Body of pancreas (tissue), 4 donors: ENCODE measurements around the gene ABCA8. TPM values are rescaled to one million over a fixed set of nuclear protein-coding genes. Genes with fewer than 3 reads are reported as not detected.
"Not testable (repeated sequence)": the region's sequence is repeated elsewhere in the genome, so short reads cannot be mapped to it uniquely, and the experiment has no call there.

Experiments used
- ATAC-seq: fragments of 150-250 bp; one replicate; pipeline ENCODE4 v1.9.1; 2016
- DNase-seq, 4 donors: peaks; one replicate each; pipeline ENCODE4 v3.0.0-alpha.2; 2019
- H3K27ac ChIP-seq, 4 donors: fragments of 200-600 bp; sonication (generic); 1 replicate in 3 of 4; 2 replicates in 1 of 4; pipeline versions ENCODE4 v1.5.1 to v1.6.1; 2016 to 2019; ENCODE audit warnings: mild to moderate bottlenecking in 1 of 4, mixed read lengths in 1 of 4, moderate library complexity in 1 of 4
- H3K27me3 ChIP-seq, 2 donors: fragments of 200-600 bp; sonication (generic); one replicate each; pipeline ENCODE4 v1.6.0; 2016; ENCODE audit warnings: mild to moderate bottlenecking in 1 of 2
- H3K36me3 ChIP-seq, 2 donors: fragments of 200-600 bp; sonication (generic); replicated peaks in 1 of 2; 2 replicates each; pipeline ENCODE4 v1.5.1; 2016; ENCODE audit warnings: low read depth in 2 of 2; ENCODE audit not compliant: insufficient read depth in 1 of 2
- H3K4me1 ChIP-seq: fragments of 200-600 bp; sonication (generic); one replicate; pipeline ENCODE4 v1.6.0; 2016
- H3K4me3 ChIP-seq, 2 donors: fragments of 200-600 bp; sonication (generic); 1 replicate in 1 of 2; 2 replicates in 1 of 2; pipeline ENCODE4 v1.5.1; 2016 to 2019
- H3K9me3 ChIP-seq, 3 donors: fragments of 200-600 bp; sonication (generic); 1 replicate in 2 of 3; 2 replicates in 1 of 3; pipeline ENCODE4 v1.5.1; 2016
- POLR2A ChIP-seq, 3 donors: fragments of 450-650 bp; IDR thresholded peaks; one replicate each; pipeline ENCODE4 v1.6.1; 2016; ENCODE audit warnings: antibody characterized with exemption in 3 of 3, mild to moderate bottlenecking in 2 of 3
- WGBS, 2 donors: methylation state at CpG; one replicate each; pipeline ENCODE4 v1.1.5; 2017; 5-methylcytosine and 5-hydroxymethylcytosine counted together
- intact Hi-C: fragments of 100-400 bp; cut with DNase I; formaldehyde crosslinking; loops from one replicate; pipeline ENCODE4 v1.15.1; 2023
- total RNA-seq, 2 donors: library from RNA; depleted of rRNA; stranded (reverse); fragments of >200 nt; gene quantifications; one replicate each; pipeline ENCODE4 v1.1.0, GENCODE V29; 2016
- TF ChIP-seq, protein P1 (sequence below), 7 experiments: fragments of 450-650 bp in 4 of 7; fragments of 200-600 bp in 3 of 7; sonication (generic) in 3 of 7; IDR thresholded peaks; one replicate each; pipeline ENCODE4 v1.5.1; 2016 to 2019; ENCODE audit warnings: antibody characterized with exemption in 7 of 7

ABCA8 gene
- total RNA-seq, 2 donors from 2014 or later, result 10.4 to 16.8 TPM

DNA sequence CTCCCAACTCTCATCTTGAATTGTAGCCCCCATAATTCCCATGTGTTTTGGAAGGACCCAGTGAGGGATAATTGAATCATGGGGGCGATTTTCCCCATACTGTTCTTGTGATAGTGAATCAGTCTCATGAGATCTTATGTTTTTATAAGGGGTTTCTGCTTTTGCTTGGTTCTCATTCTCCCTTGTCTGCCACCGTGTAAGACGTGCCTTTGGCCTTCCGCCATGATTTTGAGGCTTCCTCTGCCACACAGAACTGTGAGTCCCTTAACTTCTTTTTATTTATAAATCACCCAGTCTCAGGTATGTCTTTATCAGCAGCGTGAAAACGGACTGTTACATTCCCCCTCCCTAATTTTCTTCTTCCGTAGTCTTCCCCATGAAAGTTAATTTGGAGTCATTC is 124.0 kb downstream of the ABCA8 start:
- H3K9me3 ChIP-seq, result no peaks in the 10 kb centered on the region
- intact Hi-C loops, result no loop called here
- no peak for TF ChIP-seq POLR2A (IDR thresholded peaks at IDR 0.05)
- TF ChIP-seq, protein P1, sequence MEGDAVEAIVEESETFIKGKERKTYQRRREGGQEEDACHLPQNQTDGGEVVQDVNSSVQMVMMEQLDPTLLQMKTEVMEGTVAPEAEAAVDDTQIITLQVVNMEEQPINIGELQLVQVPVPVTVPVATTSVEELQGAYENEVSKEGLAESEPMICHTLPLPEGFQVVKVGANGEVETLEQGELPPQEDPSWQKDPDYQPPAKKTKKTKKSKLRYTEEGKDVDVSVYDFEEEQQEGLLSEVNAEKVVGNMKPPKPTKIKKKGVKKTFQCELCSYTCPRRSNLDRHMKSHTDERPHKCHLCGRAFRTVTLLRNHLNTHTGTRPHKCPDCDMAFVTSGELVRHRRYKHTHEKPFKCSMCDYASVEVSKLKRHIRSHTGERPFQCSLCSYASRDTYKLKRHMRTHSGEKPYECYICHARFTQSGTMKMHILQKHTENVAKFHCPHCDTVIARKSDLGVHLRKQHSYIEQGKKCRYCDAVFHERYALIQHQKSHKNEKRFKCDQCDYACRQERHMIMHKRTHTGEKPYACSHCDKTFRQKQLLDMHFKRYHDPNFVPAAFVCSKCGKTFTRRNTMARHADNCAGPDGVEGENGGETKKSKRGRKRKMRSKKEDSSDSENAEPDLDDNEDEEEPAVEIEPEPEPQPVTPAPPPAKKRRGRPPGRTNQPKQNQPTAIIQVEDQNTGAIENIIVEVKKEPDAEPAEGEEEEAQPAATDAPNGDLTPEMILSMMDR (IDR thresholded peaks at IDR 0.05), result no peak
- no peak overlapping the region for H3K4me3 ChIP-seq
- WGBS, 2 donors, result 81 to 82% methylated on average over 7 of the region's 7 CpGs
- DNase-seq, result no peak
- H3K4me1 ChIP-seq, result no peaks in the 10 kb centered on the region
- H3K36me3 ChIP-seq, result no peaks in the 10 kb centered on the region
- no peak overlapping the region for H3K27ac ChIP-seq
- H3K27me3 ChIP-seq, result no peaks in the 10 kb centered on the region
- no peak for ATAC-seq

DNA sequence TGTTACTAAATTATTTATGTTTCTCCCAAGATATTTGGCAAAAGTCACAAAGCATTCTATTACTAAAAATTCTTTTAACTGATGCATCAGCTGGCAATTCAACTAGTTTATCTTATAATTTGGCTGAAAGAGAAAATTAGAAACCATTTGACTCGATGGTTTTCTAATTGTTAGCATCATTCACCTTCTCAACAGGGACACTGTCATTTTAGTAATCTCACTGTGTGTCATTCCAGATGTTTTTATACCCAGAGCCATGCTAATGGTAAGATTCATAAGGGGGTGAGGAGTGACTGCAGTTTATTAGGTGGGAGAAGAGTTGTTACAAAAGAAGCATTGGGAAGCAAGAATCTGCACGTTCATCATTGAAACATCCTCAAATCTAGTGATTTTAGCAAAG is 124.9 kb downstream of the ABCA8 start:
- no peaks in the 10 kb centered on the region for H3K27me3 ChIP-seq
- TF ChIP-seq POLR2A (IDR thresholded peaks at IDR 0.05), result no peak
- TF ChIP-seq, protein P1 (IDR thresholded peaks at IDR 0.05), result no peak
- no peak overlapping the region for H3K4me3 ChIP-seq
- DNase-seq (no peak), ATAC-seq (no peak)
- H3K4me1 ChIP-seq, result no peaks in the 10 kb centered on the region
- WGBS, 2 donors, result 64 to 69% methylated on average over 2 of the region's 2 CpGs
- intact Hi-C loops, result no loop called here
- no peaks in the 10 kb centered on the region for H3K36me3 ChIP-seq
- no peak overlapping the region for H3K27ac ChIP-seq
- H3K9me3 ChIP-seq, result no peaks in the 10 kb centered on the region

DNA sequence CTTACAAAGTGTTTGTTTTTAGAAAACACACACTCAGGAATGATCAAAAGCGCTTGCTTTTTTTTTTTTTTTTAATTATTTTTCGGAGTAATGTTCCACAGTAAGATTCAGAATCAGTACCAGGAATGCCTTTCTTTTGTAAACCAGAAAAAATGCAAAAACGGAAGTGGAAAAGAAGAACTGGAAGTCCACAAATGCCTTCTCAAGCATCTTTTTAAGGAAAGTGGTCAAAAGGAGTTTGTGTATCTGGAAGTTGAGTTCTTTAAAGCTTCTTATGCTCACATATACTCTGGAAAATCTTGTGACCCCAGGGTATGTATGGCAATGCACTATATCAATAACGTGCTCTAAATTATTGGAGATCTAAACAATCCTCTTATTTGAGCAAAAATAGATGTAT is 126.0 kb downstream of the ABCA8 start:
- no peaks in the 10 kb centered on the region for H3K9me3 ChIP-seq
- H3K27ac ChIP-seq, result no peak overlapping the region
- 71% methylated on average over 4 of the region's 4 CpGs for WGBS, 2 donors
- no peak overlapping the region for H3K4me3 ChIP-seq
- no peak for DNase-seq
- H3K36me3 ChIP-seq, result no peaks in the 10 kb centered on the region
- H3K27me3 ChIP-seq, result no peaks in the 10 kb centered on the region
- intact Hi-C loops, result no loop called here
- no peak for ATAC-seq
- no peaks in the 10 kb centered on the region for H3K4me1 ChIP-seq
- TF ChIP-seq POLR2A (IDR thresholded peaks at IDR 0.05), result no peak
- TF ChIP-seq, protein P1 (IDR thresholded peaks at IDR 0.05), result no peak

DNA sequence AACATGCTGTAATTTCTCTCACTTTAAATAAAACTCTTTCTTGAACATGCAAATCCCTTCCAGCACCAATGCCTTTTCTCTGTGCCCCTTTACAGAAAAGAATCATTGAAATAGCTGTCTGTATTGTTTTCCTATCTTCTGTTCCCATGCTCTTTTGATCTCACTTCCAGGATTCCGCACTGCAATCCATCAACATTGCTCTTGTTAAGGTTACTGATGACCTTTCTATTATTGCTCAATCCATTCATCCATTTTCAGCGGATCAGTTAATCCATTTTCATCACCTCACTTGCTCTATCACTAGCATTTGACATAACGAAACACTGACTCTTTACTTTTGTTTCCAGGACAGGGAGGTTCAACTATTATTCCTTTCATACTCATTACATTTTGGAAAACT is 130.5 kb downstream of the ABCA8 start:
- Histone ChIP-seq H3K27ac (no peak overlapping the region), H3K27me3 (no peaks in the 10 kb centered on the region), H3K4me1 (no peaks in the 10 kb centered on the region), H3K36me3 (no peaks in the 10 kb centered on the region), H3K9me3 (no peaks in the 10 kb centered on the region), H3K4me3 (no peak overlapping the region)
- DNase-seq, result no peak
- WGBS, 2 donors, result 78 to 84% methylated on average over 3 of the region's 3 CpGs
- TF ChIP-seq POLR2A (IDR thresholded peaks at IDR 0.05), result no peak
- TF ChIP-seq, protein P1 (IDR thresholded peaks at IDR 0.05), result no peak
- intact Hi-C loops, result no loop called here
- ATAC-seq, result no peak

DNA sequence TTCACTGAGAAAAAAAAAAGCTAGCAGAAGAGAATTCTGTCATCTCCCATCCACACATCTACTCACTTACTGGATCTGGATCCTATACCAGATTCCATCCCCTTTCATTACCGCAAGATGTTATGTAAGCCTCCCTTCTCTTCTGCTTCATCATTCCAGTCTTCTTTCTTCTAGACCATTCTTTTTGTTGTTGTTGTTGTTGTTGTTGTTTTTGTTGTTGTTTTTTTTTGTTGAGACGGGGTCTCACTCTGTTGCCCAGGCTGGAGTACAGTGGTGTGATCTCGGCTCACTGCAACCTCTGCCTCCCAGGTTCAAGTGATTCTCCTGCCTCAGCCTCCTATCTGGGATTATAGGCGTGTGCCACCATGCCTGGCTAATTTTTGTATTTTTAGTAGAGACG is 131.0 kb downstream of the ABCA8 start:
- H3K9me3 ChIP-seq, H3K36me3 ChIP-seq, DNase-seq, intact Hi-C loops, H3K27ac ChIP-seq, H3K27me3 ChIP-seq, H3K4me1 ChIP-seq, ATAC-seq, H3K4me3 ChIP-seq: not testable (repeated sequence)
- 83 to 87% methylated on average over 5 of the region's 5 CpGs for WGBS, 2 donors
